Measurements from ENCODE around the gene TMEM196. TPM values are rescaled to one million over a fixed set of nuclear protein-coding genes. Genes with fewer than 3 reads are reported as not detected.

The TMEM196 gene
- total RNA-seq, 1 donor from 2014 or later = not detected

DNA sequence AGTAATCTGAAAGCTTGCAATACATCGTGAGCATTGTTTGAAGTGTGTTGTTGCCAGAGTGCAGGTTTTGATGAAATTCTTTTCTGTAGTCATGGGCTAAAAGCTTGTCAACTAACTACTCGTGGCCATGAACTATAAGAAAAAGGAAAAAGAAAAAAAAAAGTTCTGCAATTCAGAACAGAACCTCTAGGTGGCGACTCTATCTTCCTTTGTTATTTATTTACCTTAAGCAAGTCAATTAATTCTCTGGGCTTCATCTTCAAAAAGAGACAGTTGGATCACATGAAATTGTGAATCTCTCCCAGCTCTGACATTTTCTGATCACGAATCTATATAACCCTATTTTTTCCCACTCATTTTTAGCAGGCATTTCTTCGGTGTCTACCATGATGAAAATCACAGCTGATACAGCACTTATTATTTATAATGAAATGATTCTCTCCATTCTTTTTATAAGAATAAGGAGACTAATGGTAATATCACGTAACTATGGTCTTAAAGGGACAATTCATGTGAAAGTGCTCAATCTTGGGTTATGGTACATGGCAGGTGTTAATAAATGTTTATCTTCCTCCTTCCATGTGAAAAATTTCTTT lies 18.8 kb downstream of the TMEM196 start:
- FAIRE-seq (no peak), DNase-seq (ENCODE audit: low read depth) (peak; percentile 64)
- no peaks in the 10 kb centered on the region for H3K27me3 ChIP-seq (ENCODE audit: control insufficient read depth, insufficient read depth, low read length)
- TF ChIP-seq, protein P1, sequence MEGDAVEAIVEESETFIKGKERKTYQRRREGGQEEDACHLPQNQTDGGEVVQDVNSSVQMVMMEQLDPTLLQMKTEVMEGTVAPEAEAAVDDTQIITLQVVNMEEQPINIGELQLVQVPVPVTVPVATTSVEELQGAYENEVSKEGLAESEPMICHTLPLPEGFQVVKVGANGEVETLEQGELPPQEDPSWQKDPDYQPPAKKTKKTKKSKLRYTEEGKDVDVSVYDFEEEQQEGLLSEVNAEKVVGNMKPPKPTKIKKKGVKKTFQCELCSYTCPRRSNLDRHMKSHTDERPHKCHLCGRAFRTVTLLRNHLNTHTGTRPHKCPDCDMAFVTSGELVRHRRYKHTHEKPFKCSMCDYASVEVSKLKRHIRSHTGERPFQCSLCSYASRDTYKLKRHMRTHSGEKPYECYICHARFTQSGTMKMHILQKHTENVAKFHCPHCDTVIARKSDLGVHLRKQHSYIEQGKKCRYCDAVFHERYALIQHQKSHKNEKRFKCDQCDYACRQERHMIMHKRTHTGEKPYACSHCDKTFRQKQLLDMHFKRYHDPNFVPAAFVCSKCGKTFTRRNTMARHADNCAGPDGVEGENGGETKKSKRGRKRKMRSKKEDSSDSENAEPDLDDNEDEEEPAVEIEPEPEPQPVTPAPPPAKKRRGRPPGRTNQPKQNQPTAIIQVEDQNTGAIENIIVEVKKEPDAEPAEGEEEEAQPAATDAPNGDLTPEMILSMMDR (IDR thresholded peaks at IDR 0.05; ENCODE audit: insufficient read depth, low read length, severe bottlenecking) = peak; percentile 65
- H3K4me3 ChIP-seq (ENCODE audit: low read depth, low read length) = no peak overlapping the region
- no peaks in the 10 kb centered on the region for H3K36me3 ChIP-seq (ENCODE audit: control insufficient read depth, insufficient read depth, low read length)

DNA sequence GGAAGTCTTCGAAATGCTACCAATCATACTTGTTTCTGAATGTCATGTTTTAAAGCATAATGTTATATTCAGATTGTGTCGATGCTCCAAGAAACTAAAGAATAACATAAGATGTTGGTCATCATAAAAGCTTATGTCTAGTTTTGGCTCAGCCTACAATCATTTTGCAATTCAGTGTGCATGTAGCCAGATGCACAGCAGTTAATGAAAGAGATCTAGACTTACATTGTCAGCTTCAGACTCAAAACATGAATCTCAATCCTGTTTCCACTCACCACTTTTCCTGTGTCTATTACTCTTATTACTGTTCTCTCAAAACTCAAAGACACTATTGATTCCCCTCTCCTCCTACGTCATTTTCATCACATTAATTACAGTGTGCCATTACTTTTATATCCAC lies 21.4 kb downstream of the TMEM196 start:
- TF ChIP-seq, protein P1 (IDR thresholded peaks at IDR 0.05; ENCODE audit: insufficient read depth, low read length, severe bottlenecking) = no peak
- Histone ChIP-seq H3K27me3 (ENCODE audit: control insufficient read depth, insufficient read depth, low read length) (no peaks in the 10 kb centered on the region), H3K36me3 (ENCODE audit: control insufficient read depth, insufficient read depth, low read length) (no peaks in the 10 kb centered on the region), H3K4me3 (ENCODE audit: low read depth, low read length) (no peak overlapping the region)
- DNase-seq (ENCODE audit: low read depth) (no peak), FAIRE-seq (no peak)

DNA sequence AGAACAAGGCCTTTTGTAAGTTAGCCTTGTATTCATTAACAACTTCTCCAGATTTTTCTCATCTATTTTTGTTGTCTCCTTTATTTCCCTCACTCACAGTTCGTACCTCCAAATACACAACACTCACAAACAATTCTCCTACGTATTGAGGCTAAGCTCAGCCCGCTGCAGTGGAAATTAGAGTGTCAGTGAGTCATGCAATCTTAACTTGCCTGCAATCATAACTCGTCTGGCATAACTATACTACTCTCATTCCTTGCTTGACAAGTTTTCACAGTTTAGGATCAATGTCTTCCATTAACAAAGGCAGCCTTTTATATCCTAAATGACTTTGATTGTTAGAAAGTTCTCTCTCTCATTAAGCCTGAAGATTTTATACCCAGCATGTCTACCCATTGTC lies 23.8 kb downstream of the TMEM196 start:
- FAIRE-seq (peak; percentile 32), DNase-seq (ENCODE audit: low read depth) (peak; percentile 59)
- no peaks in the 10 kb centered on the region for H3K27me3 ChIP-seq (ENCODE audit: control insufficient read depth, insufficient read depth, low read length)
- H3K36me3 ChIP-seq (ENCODE audit: control insufficient read depth, insufficient read depth, low read length) = no peaks in the 10 kb centered on the region
- TF ChIP-seq, protein P1 (IDR thresholded peaks at IDR 0.05; ENCODE audit: insufficient read depth, low read length, severe bottlenecking) = no peak
- no peak overlapping the region for H3K4me3 ChIP-seq (ENCODE audit: low read depth, low read length)

DNA sequence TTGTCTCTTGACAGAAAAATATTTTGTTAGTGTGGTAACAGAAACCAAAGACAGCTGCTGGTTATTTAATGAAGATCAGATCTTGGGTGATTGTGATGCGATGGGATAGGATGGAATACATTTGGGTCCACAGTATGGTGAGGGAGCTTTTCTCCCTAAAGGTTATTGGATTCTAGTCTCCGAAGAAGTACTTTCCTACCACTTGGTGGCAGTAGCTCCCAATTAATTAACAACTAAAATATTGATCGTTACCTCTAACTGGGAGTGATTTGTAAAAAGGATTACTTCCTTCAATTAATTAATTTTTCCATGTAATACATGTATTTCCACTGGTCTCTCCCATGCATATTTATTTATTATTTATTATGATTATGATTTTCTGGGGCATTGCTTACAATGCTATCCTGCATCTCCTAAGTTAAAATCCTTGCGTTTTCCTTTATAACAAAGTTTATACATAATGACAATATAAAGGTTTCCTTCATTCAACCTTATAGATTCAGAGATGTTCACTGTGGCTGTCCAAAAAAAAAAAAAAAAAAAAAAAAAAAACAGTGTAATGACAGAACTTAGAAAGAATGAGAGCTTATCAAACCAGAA lies 25.6 kb downstream of the TMEM196 start:
- no peak overlapping the region for H3K4me3 ChIP-seq (ENCODE audit: low read depth, low read length)
- FAIRE-seq = no peak
- H3K27me3 ChIP-seq (ENCODE audit: control insufficient read depth, insufficient read depth, low read length) = no peaks in the 10 kb centered on the region
- DNase-seq (ENCODE audit: low read depth) = peak; percentile 44
- TF ChIP-seq, protein P1 (IDR thresholded peaks at IDR 0.05; ENCODE audit: insufficient read depth, low read length, severe bottlenecking) = peak; percentile 49
- no peaks in the 10 kb centered on the region for H3K36me3 ChIP-seq (ENCODE audit: control insufficient read depth, insufficient read depth, low read length)

DNA sequence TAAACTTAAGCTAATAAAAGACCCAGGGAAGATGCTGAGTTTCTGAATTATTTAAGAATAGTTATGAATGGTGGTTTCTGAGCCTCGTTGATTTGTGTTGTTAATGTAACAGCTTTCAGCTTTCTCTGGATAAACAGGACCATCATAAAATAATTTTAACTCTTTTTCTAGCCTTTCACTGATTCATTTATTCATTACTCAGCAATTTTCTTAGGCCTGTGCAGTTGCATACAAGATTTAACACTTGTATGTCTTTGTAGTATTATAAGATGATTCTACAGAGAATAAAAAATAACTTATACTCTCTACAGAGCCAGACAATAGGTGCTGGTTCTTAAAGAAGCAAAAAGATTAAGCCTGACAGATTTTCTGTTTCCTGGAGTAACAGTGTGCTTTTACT lies 29.3 kb downstream of the TMEM196 start:
- FAIRE-seq (no peak), DNase-seq (ENCODE audit: low read depth) (no peak)
- Histone ChIP-seq H3K36me3 (ENCODE audit: control insufficient read depth, insufficient read depth, low read length) (no peaks in the 10 kb centered on the region), H3K27me3 (ENCODE audit: control insufficient read depth, insufficient read depth, low read length) (no peaks in the 10 kb centered on the region), H3K4me3 (ENCODE audit: low read depth, low read length) (no peak overlapping the region)
- TF ChIP-seq, protein P1 (IDR thresholded peaks at IDR 0.05; ENCODE audit: insufficient read depth, low read length, severe bottlenecking) = no peak

DNA sequence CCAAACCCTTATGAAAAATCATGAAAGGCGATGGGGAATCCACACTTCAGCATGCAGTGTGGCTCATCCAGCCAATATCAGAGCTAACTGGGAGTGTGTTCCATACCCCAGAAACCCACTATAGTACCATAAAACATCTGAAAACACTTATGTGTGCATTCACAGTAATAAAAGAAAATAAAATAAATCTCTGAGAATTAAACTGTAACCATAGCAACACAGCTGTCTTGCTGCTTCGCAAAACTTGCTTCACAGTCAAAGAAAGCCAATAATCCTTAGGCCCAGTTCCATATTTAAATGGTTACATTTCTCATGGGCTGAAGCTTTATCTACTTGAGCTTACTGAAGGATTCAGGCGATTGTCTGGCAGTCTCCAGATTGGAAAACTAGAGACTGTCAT lies 44.7 kb downstream of the TMEM196 start:
- DNase-seq (ENCODE audit: low read depth) (no peak), FAIRE-seq (no peak)
- Histone ChIP-seq H3K4me3 (ENCODE audit: low read depth, low read length) (no peak overlapping the region), H3K36me3 (ENCODE audit: control insufficient read depth, insufficient read depth, low read length) (no peaks in the 10 kb centered on the region), H3K27me3 (ENCODE audit: control insufficient read depth, insufficient read depth, low read length) (no peaks in the 10 kb centered on the region)
- TF ChIP-seq, protein P1 (IDR thresholded peaks at IDR 0.05; ENCODE audit: insufficient read depth, low read length, severe bottlenecking) = no peak
